HG03064 (cell line): ENCODE data around the gene KIF13A.
"Not testable (repeated sequence)": the region's sequence is repeated elsewhere in the genome, so short reads cannot be mapped to it uniquely, and the experiment has no call there.

Experiments
- ATAC-seq: cut with Tn5 transposase; IDR thresholded peaks from one replicate; pipeline ENCODE4 v1.9.1; 2021; ENCODE audit warnings: low read depth; ENCODE audit not compliant: unreplicated experiment

The KIF13A gene

GRCh38 chr6:17905611-17906592 lies 81.5 kb downstream of the KIF13A start:
- ATAC-seq = no peak

GRCh38 chr6:17904491-17905120 lies 82.8 kb downstream of the KIF13A start:
- no peak for ATAC-seq

GRCh38 chr6:17902974-17903373 lies 84.5 kb downstream of the KIF13A start:
- ATAC-seq = no peak

GRCh38 chr6:17901493-17901892 lies 85.9 kb downstream of the KIF13A start:
- no peak for ATAC-seq

- no peak for ATAC-seq
Observed at GRCh38 chr6:17900011-17900410, 87.4 kb downstream of the KIF13A start.

GRCh38 chr6:17899491-17899890 lies 87.9 kb downstream of the KIF13A start:
- no peak for ATAC-seq

- no peak for ATAC-seq
Observed at GRCh38 chr6:17897681-17898080, 89.8 kb downstream of the KIF13A start.

GRCh38 chr6:17894905-17895304 lies 92.5 kb downstream of the KIF13A start:
- ATAC-seq = no peak

- ATAC-seq = no peak
Observed at GRCh38 chr6:17894191-17894590, 93.2 kb downstream of the KIF13A start.

GRCh38 chr6:17892097-17892686 lies 95.2 kb downstream of the KIF13A start:
- ATAC-seq = no peak

GRCh38 chr6:17890309-17890708 lies 97.1 kb downstream of the KIF13A start:
- no peak for ATAC-seq

- ATAC-seq = not testable (repeated sequence)
Observed at GRCh38 chr6:17889777-17890176, 97.7 kb downstream of the KIF13A start.

GRCh38 chr6:17886891-17887290 lies 100.5 kb downstream of the KIF13A start:
- ATAC-seq = no peak

GRCh38 chr6:17885889-17886576 lies 101.4 kb downstream of the KIF13A start:
- ATAC-seq = no peak

- peak; percentile 92 for ATAC-seq
Observed at GRCh38 chr6:17884498-17885478, 102.6 kb downstream of the KIF13A start.

GRCh38 chr6:17883665-17884497 lies 103.6 kb downstream of the KIF13A start:
- no peak for ATAC-seq

GRCh38 chr6:17881085-17881858 lies 106.2 kb downstream of the KIF13A start:
- no peak for ATAC-seq

- no peak for ATAC-seq
Observed at GRCh38 chr6:17879184-17879583, 108.3 kb downstream of the KIF13A start.
